Body of pancreas (tissue), 4 donors: ENCODE measurements around the gene HECW1. TPM values are rescaled to one million over a fixed set of nuclear protein-coding genes. Genes with fewer than 3 reads are reported as not detected.

Experiments
- ATAC-seq: fragments of 150-250 bp; one replicate; pipeline ENCODE4 v1.9.1; 2016
- DNase-seq, 4 donors: peaks; one replicate each; pipeline ENCODE4 v3.0.0-alpha.2; 2019
- H3K27ac ChIP-seq, 4 donors: fragments of 200-600 bp; sonication (generic); 1 replicate in 3 of 4; 2 replicates in 1 of 4; pipeline versions ENCODE4 v1.5.1 to v1.6.1; 2016 to 2019; ENCODE audit warnings: mild to moderate bottlenecking in 1 of 4, mixed read lengths in 1 of 4, moderate library complexity in 1 of 4
- H3K27me3 ChIP-seq, 2 donors: fragments of 200-600 bp; sonication (generic); one replicate each; pipeline ENCODE4 v1.6.0; 2016; ENCODE audit warnings: mild to moderate bottlenecking in 1 of 2
- H3K36me3 ChIP-seq, 2 donors: fragments of 200-600 bp; sonication (generic); replicated peaks in 1 of 2; 2 replicates each; pipeline ENCODE4 v1.5.1; 2016; ENCODE audit warnings: low read depth in 2 of 2; ENCODE audit not compliant: insufficient read depth in 1 of 2
- H3K4me1 ChIP-seq: fragments of 200-600 bp; sonication (generic); one replicate; pipeline ENCODE4 v1.6.0; 2016
- H3K4me3 ChIP-seq, 2 donors: fragments of 200-600 bp; sonication (generic); 1 replicate in 1 of 2; 2 replicates in 1 of 2; pipeline ENCODE4 v1.5.1; 2016 to 2019
- H3K9me3 ChIP-seq, 3 donors: fragments of 200-600 bp; sonication (generic); 1 replicate in 2 of 3; 2 replicates in 1 of 3; pipeline ENCODE4 v1.5.1; 2016
- CTCF ChIP-seq, 7 experiments: fragments of 450-650 bp in 4 of 7; fragments of 200-600 bp in 3 of 7; sonication (generic) in 3 of 7; IDR thresholded peaks; one replicate each; pipeline ENCODE4 v1.5.1; 2016 to 2019; ENCODE audit warnings: antibody characterized with exemption in 7 of 7
- POLR2A ChIP-seq, 3 donors: fragments of 450-650 bp; IDR thresholded peaks; one replicate each; pipeline ENCODE4 v1.6.1; 2016; ENCODE audit warnings: antibody characterized with exemption in 3 of 3, mild to moderate bottlenecking in 2 of 3
- WGBS, 2 donors: methylation state at CpG; one replicate each; pipeline ENCODE4 v1.1.5; 2017; 5-methylcytosine and 5-hydroxymethylcytosine counted together
- intact Hi-C: fragments of 100-400 bp; cut with DNase I; formaldehyde crosslinking; loops from one replicate; pipeline ENCODE4 v1.15.1; 2023
- total RNA-seq, 2 donors: library from RNA; depleted of rRNA; stranded (reverse); fragments of >200 nt; gene quantifications; one replicate each; pipeline ENCODE4 v1.1.0, GENCODE V29; 2016

The HECW1 gene
- total RNA-seq, 2 donors from 2014 or later = under 0.01 TPM; not detected in 1

GRCh38 chr7:43398831-43399230 lies 286.4 kb downstream of the HECW1 start:
- no peak overlapping the region for H3K4me3 ChIP-seq
- ATAC-seq = no peak

GRCh38 chr7:43405948-43406347 lies 293.5 kb downstream of the HECW1 start:
- no peaks in the 10 kb centered on the region for H3K9me3 ChIP-seq
- ATAC-seq (no peak), DNase-seq (no peak)
- intact Hi-C loops = no loop called here
- no peak overlapping the region for H3K4me3 ChIP-seq
- no peak overlapping the region for H3K27ac ChIP-seq
- H3K36me3 ChIP-seq = no peaks in the 10 kb centered on the region
- no peaks in the 10 kb centered on the region for H3K27me3 ChIP-seq
- no peaks in the 10 kb centered on the region for H3K4me1 ChIP-seq
- WGBS, 2 donors = 86 to 93% methylated on average over 2 of the region's 2 CpGs
- TF ChIP-seq CTCF (IDR thresholded peaks at IDR 0.05) = no peak

More at GRCh38 chr7:43398831-43399230, 286.4 kb downstream of the HECW1 start:
- Histone ChIP-seq H3K27me3 (no peaks in the 10 kb centered on the region), H3K9me3 (no peaks in the 10 kb centered on the region), H3K36me3 (no peaks in the 10 kb centered on the region), H3K27ac (no peak overlapping the region), H3K4me1 (no peaks in the 10 kb centered on the region)
- no peak for DNase-seq
- TF ChIP-seq CTCF (IDR thresholded peaks at IDR 0.05) (no peak), POLR2A (IDR thresholded peaks at IDR 0.05) (no peak)
- intact Hi-C loops = no loop called here

GRCh38 chr7:43406961-43407360 lies 294.5 kb downstream of the HECW1 start:
- TF ChIP-seq POLR2A (IDR thresholded peaks at IDR 0.05) = no peak
- Histone ChIP-seq H3K4me3 (no peak overlapping the region), H3K36me3 (no peaks in the 10 kb centered on the region), H3K27ac (no peak overlapping the region), H3K4me1 (no peaks in the 10 kb centered on the region), H3K27me3 (no peaks in the 10 kb centered on the region), H3K9me3 (no peaks in the 10 kb centered on the region)
- WGBS, 2 donors = 51 to 60% methylated on average over 5 of the region's 5 CpGs
- DNase-seq (no peak), ATAC-seq (no peak)
- intact Hi-C loops = no loop called here

DNA sequence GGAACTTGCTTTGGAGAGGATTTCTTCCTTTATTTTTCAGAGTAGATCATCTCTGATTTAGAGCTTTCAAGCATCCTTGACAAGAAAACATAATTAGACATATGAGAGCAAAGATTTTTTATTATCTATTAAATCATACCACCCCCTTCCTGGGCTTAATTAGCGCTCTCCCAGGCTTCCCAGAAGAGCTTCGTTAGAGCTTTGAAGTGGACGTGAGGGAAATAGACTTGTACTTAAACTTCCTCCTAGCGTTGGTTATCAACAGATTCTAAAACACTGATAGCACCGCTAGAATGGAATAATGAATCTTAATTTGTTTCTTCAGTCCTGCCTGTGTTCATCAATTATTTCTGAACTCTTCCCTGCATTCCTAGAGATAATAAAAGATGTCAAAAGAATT lies 296.5 kb downstream of the HECW1 start:
- 45 to 50% methylated on average over 5 of the region's 5 CpGs for WGBS, 2 donors
- TF ChIP-seq CTCF (IDR thresholded peaks at IDR 0.05) (no peak), POLR2A (IDR thresholded peaks at IDR 0.05) (no peak)
- DNase-seq (no peak), ATAC-seq (no peak)
- Histone ChIP-seq H3K27me3 (no peaks in the 10 kb centered on the region), H3K9me3 (no peaks in the 10 kb centered on the region), H3K4me3 (no peak overlapping the region), H3K36me3 (no peaks in the 10 kb centered on the region), H3K27ac (no peak overlapping the region), H3K4me1 (no peaks in the 10 kb centered on the region)
- intact Hi-C loops = no loop called here

GRCh38 chr7:43417455-43417854 lies 305.0 kb downstream of the HECW1 start:
- Histone ChIP-seq H3K27me3 (no peaks in the 10 kb centered on the region), H3K9me3 (no peaks in the 10 kb centered on the region), H3K4me1 (no peaks in the 10 kb centered on the region), H3K4me3 (no peak overlapping the region), H3K27ac (no peak overlapping the region), H3K36me3 (no peaks in the 10 kb centered on the region)
- 79 to 87% methylated on average over 3 of the region's 3 CpGs for WGBS, 2 donors
- TF ChIP-seq CTCF (IDR thresholded peaks at IDR 0.05) = no peak
- no peak for TF ChIP-seq POLR2A (IDR thresholded peaks at IDR 0.05)
- ATAC-seq = no peak
- no peak for DNase-seq
- intact Hi-C loops = no loop called here
